Prostate gland (tissue), 2 donors: ENCODE measurements around the gene KRT86. TPM values are rescaled to one million over a fixed set of nuclear protein-coding genes. Genes with fewer than 3 reads are reported as not detected.
A peak's percentile ranks its signal among the peaks of the same experiment; 100 is the strongest.
"Not testable (repeated sequence)": the region's sequence is repeated elsewhere in the genome, so short reads cannot be mapped to it uniquely, and the experiment has no call there.

Source experiments
- DNase-seq: peaks from one replicate; pipeline ENCODE4 v3.0.0-alpha.2; 2019; ENCODE audit warnings: low spot score
- H3K27ac ChIP-seq, 2 donors: fragments of 200-600 bp; sonication (generic); 2 replicates each; pipeline ENCODE4 v1.5.1; 2017 to 2019
- H3K27me3 ChIP-seq: fragments of 200-600 bp; sonication (generic); replicated peaks from 2 replicates; pipeline ENCODE4 v1.5.1; 2019; ENCODE audit not compliant: insufficient read depth
- H3K36me3 ChIP-seq, 2 donors: fragments of 200-600 bp; sonication (generic); 1 replicate in 1 of 2; 2 replicates in 1 of 2; pipeline versions ENCODE4 v1.5.1 to v1.8.1; 2017 to 2019
- H3K4me1 ChIP-seq: fragments of 200-600 bp; sonication (generic); replicated peaks from 2 replicates; pipeline ENCODE4 v1.5.1; 2019
- H3K4me3 ChIP-seq, 2 donors: fragments of 200-600 bp; sonication (generic); 2 replicates each; pipeline ENCODE4 v1.5.1; 2017 to 2019
- H3K9me3 ChIP-seq: fragments of 200-600 bp; sonication (generic); 2 replicates; pipeline ENCODE4 v1.5.1; 2017
- CTCF ChIP-seq, 4 experiments: fragments of 200-600 bp in 2 of 4; fragments of 450-650 bp in 2 of 4; sonication (generic) in 2 of 4; IDR thresholded peaks; 1 replicate in 3 of 4; 2 replicates in 1 of 4; pipeline ENCODE4 v1.5.1; 2016 to 2019; ENCODE audit warnings: antibody characterized with exemption in 4 of 4, mild to moderate bottlenecking in 2 of 4, moderate library complexity in 2 of 4
- POLR2A ChIP-seq: fragments of 450-650 bp; IDR thresholded peaks from one replicate; pipeline ENCODE4 v1.6.1; 2016; ENCODE audit warnings: antibody characterized with exemption, mild to moderate bottlenecking
- POLR2AphosphoS5 ChIP-seq: sonication (generic); formaldehyde crosslinking; IDR thresholded peaks from one replicate; pipeline ENCODE4 v1.6.1; 2017; ENCODE audit warnings: antibody characterized with exemption
- WGBS: methylation state at CpG from one replicate; pipeline ENCODE4 v1.1.5; 2018; 5-methylcytosine and 5-hydroxymethylcytosine counted together
- intact Hi-C: fragments of 100-400 bp; cut with DNase I; formaldehyde crosslinking; loops from one replicate; pipeline ENCODE4 v1.14.2; 2022
- total RNA-seq, 2 donors: library from RNA; depleted of rRNA; stranded (reverse); fragments of >200 nt; gene quantifications; one replicate each; pipeline ENCODE4 v1.1.0, GENCODE V29; 2016

KRT86 gene
- total RNA-seq, 2 donors from 2014 or later: 0.27 to 0.85 TPM

- 67% methylated on average over 14 of the region's 14 CpGs for WGBS
- Histone ChIP-seq H3K4me1 (no peaks in the 10 kb centered on the region), H3K27ac (no peak overlapping the region), H3K27me3 (no peaks in the 10 kb centered on the region), H3K4me3 (no peak overlapping the region), H3K9me3 (no peaks in the 10 kb centered on the region), H3K36me3 (no peaks in the 10 kb centered on the region)
- intact Hi-C loops: no loop called here
- no peak for DNase-seq
- TF ChIP-seq POLR2AphosphoS5: no peak
- no peak for TF ChIP-seq POLR2A
- TF ChIP-seq CTCF (IDR thresholded peaks at IDR 0.05): no peak
Measured at GRCh38 chr12:52300796-52301691, 26.6 kb downstream of the KRT86 start.

- DNase-seq, intact Hi-C loops, H3K4me1 ChIP-seq, H3K27me3 ChIP-seq, H3K36me3 ChIP-seq, H3K9me3 ChIP-seq, H3K27ac ChIP-seq, H3K4me3 ChIP-seq: not testable (repeated sequence)
- 75% methylated on average over 11 of the region's 31 CpGs for WGBS
Measured at GRCh38 chr12:52301721-52302120, 27.3 kb downstream of the KRT86 start.

- H3K36me3 ChIP-seq, intact Hi-C loops, H3K27me3 ChIP-seq, DNase-seq, H3K4me1 ChIP-seq, H3K9me3 ChIP-seq, H3K4me3 ChIP-seq, H3K27ac ChIP-seq: not testable (repeated sequence)
- WGBS: no CpG with 5 or more reads among the region's 5 CpGs
Measured at GRCh38 chr12:52302242-52302914, 27.9 kb downstream of the KRT86 start.

- 90% methylated on average over 15 of the region's 15 CpGs for WGBS
Measured at GRCh38 chr12:52304941-52305411, 30.5 kb downstream of the KRT86 start.

GRCh38 chr12:52305921-52306705 lies 31.7 kb downstream of the KRT86 start:
- DNase-seq: no peak
- Histone ChIP-seq H3K27ac (no peak overlapping the region), H3K4me3 (no peak overlapping the region), H3K4me1 (peaks cover 5% of the 10 kb centered on the region), H3K36me3 (no peaks in the 10 kb centered on the region), H3K9me3 (no peaks in the 10 kb centered on the region), H3K27me3 (peaks cover 2% of the 10 kb centered on the region)
- WGBS: 84% methylated on average over 11 of the region's 11 CpGs
- intact Hi-C loops: no loop called here
- TF ChIP-seq POLR2AphosphoS5 (no peak), POLR2A (no peak), CTCF (IDR thresholded peaks at IDR 0.05) (peak in 2 of 4 experiments; percentile 24 to 35)

More at GRCh38 chr12:52304941-52305411, 30.5 kb downstream of the KRT86 start:
- DNase-seq, H3K9me3 ChIP-seq, H3K36me3 ChIP-seq, H3K4me3 ChIP-seq, H3K27ac ChIP-seq, intact Hi-C loops, H3K27me3 ChIP-seq, H3K4me1 ChIP-seq: not testable (repeated sequence)

GRCh38 chr12:52306731-52307130 lies 32.3 kb downstream of the KRT86 start:
- Histone ChIP-seq H3K4me1 (peaks cover 5% of the 10 kb centered on the region), H3K9me3 (no peaks in the 10 kb centered on the region), H3K27ac (no peak overlapping the region), H3K36me3 (no peaks in the 10 kb centered on the region), H3K27me3 (peaks cover 2% of the 10 kb centered on the region), H3K4me3 (no peak overlapping the region)
- intact Hi-C loops: no loop called here
- TF ChIP-seq POLR2AphosphoS5 (no peak), CTCF (IDR thresholded peaks at IDR 0.05) (no peak), POLR2A (no peak)
- no peak for DNase-seq
- WGBS: 94% methylated on average over 2 of the region's 2 CpGs
